BE2C (cell line): ENCODE measurements around the gene LEMD2.

Experiments used
- DNase-seq: peaks from one replicate; pipeline ENCODE4 v3.0.0-alpha.2; 2020
- H3K27me3 ChIP-seq: fragments of 250-450 bp; sonication (Bioruptor Pico); 2 replicates; pipeline ENCODE4 v1.5.1; 2020; ENCODE audit warnings: mild to moderate bottlenecking
- H3K36me3 ChIP-seq: fragments of 250-450 bp; sonication (Bioruptor Pico); 2 replicates; pipeline ENCODE4 v1.5.1; 2020; ENCODE audit warnings: mild to moderate bottlenecking
- H3K4me1 ChIP-seq: fragments of 250-450 bp; sonication (Bioruptor Pico); 2 replicates; pipeline ENCODE4 v1.5.1; 2020
- H3K4me3 ChIP-seq: 2 replicates; pipeline ENCODE4 v1.5.1; 2011; ENCODE audit warnings: low read depth, low read length
- H3K9me3 ChIP-seq: fragments of 250-450 bp; sonication (Bioruptor Pico); 2 replicates; pipeline ENCODE4 v1.5.1; 2020
- CTCF ChIP-seq: IDR thresholded peaks from 2 replicates; pipeline ENCODE4 v1.5.1; 2012; ENCODE audit warnings: mild to moderate bottlenecking, low read depth, low read length

LEMD2 gene

DNA sequence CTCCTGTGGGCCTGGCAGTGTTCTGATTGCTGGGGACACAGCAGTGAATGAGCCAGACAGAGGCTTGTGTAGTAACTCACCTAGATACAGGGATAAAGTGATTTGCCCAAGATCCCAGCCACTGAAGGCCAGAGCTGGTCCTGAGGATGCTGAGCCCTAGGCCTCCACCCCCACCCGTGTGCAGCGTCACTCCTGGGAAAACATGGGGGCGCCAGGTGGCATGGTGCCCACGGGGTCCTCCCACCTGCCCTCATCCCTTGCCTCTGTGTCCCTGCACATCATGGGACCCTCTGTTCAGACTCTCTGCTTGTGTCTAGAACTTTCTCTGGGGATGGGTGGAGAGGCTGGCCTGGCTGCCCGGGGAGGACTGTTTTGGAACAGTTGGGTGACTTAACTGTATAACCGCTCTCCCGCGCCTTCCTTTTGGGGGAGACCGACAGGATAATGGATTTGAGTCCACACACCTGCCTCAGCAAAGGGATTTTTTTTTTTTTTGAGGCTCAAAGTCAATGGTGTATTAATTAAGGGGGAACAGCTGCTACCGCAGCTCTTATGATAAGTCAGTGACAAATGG lies 19.6 kb downstream of the LEMD2 start:
- Histone ChIP-seq H3K9me3 (no peaks in the 10 kb centered on the region), H3K4me3 (no peak overlapping the region), H3K4me1 (no peaks in the 10 kb centered on the region; the same call in 1 of the 2 replicates), H3K27me3 (no peaks in the 10 kb centered on the region), H3K36me3 (peaks cover 7% of the 10 kb centered on the region)
- DNase-seq, result no peak
- TF ChIP-seq CTCF, result no peak

DNA sequence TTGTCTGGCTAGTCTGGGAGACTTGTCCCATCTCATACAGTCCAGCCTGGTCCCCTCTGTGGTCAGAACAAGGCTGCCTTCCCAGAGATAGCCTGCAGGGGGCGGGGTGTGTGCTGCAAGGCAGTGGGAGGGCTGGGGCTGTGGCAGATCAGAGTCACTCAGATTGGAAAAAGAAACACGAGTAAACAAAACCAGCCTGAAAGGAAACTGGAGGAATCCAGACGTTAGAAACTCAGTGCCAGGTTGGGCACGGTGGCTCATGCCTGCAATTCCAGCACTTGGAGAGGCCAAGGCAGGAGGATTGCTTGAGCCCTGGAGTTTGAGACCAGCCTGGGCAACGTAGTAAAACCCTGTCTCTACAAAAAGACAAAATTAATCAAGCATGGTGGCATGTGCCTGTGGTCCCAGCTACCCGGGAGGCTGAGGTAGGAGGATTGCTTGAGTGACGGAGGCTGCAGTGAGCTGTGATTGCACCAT lies 20.2 kb downstream of the LEMD2 start:
- H3K4me1 ChIP-seq, result no peaks in the 10 kb centered on the region; the same call in 1 of the 2 replicates
- H3K36me3 ChIP-seq, result peaks cover 6% of the 10 kb centered on the region
- no peaks in the 10 kb centered on the region for H3K9me3 ChIP-seq
- TF ChIP-seq CTCF, result peak; percentile 92
- DNase-seq, result peak; percentile 89
- no peaks in the 10 kb centered on the region for H3K27me3 ChIP-seq
- H3K4me3 ChIP-seq, result no peak overlapping the region

DNA sequence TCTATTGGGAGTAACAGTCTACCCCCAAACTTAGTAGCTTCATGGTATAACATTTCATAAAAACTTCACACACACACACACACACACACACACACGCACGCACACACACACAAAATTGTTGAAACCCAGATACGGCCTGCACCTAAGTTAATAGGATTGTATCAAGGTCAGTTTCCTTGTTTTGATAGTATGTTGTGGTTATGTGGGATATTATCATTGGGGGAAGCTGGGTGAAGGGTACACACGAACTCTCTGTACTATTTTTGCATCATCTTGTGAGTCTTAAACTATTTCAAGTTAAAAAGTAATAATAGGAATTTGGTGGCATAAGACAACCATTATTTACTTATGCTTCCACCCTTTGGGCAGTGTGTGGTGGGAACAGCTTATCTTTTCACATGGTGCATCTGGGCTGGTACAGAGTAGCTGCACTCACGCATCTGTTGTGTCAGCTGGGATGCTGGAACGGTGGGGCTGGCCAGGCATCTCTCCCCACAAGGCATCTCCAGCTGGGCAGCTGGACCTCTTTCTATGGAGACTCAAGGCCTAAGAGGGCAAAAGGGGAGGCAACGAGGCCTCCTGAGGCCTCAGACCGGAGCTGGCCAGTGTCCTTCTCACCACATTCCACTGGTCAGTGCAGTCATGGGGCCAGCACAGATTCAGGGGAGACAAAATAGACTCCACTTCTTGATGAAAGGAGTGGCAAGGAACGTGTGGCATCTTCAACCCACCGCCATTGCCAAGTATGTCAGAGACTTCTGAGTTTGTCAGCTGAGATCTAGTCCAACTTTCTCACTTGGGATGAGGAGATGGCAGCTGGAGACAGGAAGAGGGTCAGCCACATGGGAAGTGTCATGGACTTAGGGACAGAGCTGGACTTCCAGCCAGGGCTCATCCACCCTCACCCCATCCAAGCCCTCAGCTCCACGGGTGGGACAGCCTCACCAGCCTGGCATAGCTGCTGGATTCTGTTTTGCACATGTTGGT lies 21.7 kb downstream of the LEMD2 start:
- H3K9me3 ChIP-seq, result no peaks in the 10 kb centered on the region
- no peak for TF ChIP-seq CTCF
- no peak overlapping the region for H3K4me3 ChIP-seq
- DNase-seq, result no peak
- no peaks in the 10 kb centered on the region for H3K27me3 ChIP-seq
- no peaks in the 10 kb centered on the region; the same call in 1 of the 2 replicates for H3K4me1 ChIP-seq
- H3K36me3 ChIP-seq, result no peaks in the 10 kb centered on the region; the same call in 1 of the 2 replicates

DNA sequence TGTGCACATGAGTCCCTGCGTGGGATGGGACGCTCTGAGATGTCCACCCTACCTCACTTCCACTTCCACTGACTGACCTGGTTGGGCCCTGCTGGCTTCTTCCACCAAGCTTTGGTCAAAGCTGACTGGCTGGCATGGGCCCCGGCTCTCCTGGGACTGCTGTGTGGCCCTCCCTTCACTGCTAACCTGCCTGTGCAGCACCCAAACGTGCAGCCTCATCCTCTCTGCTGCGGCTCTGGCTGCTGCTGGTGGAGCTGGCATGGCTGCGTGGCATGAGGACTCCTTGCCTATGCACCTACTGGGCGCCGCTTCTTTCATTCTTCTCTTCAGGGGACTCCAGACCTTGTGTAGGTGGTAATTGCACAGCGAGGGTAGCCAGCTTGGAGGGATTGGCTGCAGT lies 23.6 kb downstream of the LEMD2 start:
- Histone ChIP-seq H3K27me3 (no peaks in the 10 kb centered on the region), H3K36me3 (no peaks in the 10 kb centered on the region), H3K9me3 (no peaks in the 10 kb centered on the region), H3K4me3 (no peak overlapping the region), H3K4me1 (no peaks in the 10 kb centered on the region; the same call in 1 of the 2 replicates)
- DNase-seq, result no peak
- no peak for TF ChIP-seq CTCF

DNA sequence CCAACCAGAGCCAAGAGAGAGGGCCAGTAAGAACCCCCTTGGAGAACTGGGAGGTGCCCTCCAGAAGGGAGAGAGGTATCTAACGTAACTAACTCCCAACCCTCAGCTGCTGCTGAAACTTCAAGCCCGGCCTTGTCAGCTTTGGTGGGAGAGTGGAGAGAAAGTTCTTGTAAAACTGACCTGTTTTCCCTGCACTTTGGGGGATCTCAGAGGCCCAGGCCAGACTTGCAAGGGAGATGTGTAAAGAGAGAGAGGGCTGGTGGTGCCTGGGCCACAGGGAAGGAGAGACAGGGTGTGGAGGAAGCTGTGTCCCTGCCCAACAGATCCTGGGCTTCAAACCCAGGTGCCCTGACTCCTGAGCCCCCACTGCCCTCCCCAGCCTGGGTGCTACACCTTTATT lies 24.9 kb downstream of the LEMD2 start:
- TF ChIP-seq CTCF, result no peak
- Histone ChIP-seq H3K4me1 (no peaks in the 10 kb centered on the region; the same call in 1 of the 2 replicates), H3K27me3 (no peaks in the 10 kb centered on the region), H3K36me3 (no peaks in the 10 kb centered on the region), H3K4me3 (no peak overlapping the region), H3K9me3 (no peaks in the 10 kb centered on the region)
- DNase-seq, result no peak
